ENCODE data around the gene ATF7IP2.

GRCh38 chr16:10388988-10389387 lies 3.1 kb downstream of the ATF7IP2 start:
- TF ChIP-seq EP300 (IDR thresholded peaks at IDR 0.05) (no peak), POLR2A (IDR thresholded peaks at IDR 0.05) (no peak), POLR2AphosphoS5 (IDR thresholded peaks at IDR 0.05) (no peak)
- TF ChIP-seq, protein P1, sequence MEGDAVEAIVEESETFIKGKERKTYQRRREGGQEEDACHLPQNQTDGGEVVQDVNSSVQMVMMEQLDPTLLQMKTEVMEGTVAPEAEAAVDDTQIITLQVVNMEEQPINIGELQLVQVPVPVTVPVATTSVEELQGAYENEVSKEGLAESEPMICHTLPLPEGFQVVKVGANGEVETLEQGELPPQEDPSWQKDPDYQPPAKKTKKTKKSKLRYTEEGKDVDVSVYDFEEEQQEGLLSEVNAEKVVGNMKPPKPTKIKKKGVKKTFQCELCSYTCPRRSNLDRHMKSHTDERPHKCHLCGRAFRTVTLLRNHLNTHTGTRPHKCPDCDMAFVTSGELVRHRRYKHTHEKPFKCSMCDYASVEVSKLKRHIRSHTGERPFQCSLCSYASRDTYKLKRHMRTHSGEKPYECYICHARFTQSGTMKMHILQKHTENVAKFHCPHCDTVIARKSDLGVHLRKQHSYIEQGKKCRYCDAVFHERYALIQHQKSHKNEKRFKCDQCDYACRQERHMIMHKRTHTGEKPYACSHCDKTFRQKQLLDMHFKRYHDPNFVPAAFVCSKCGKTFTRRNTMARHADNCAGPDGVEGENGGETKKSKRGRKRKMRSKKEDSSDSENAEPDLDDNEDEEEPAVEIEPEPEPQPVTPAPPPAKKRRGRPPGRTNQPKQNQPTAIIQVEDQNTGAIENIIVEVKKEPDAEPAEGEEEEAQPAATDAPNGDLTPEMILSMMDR (IDR thresholded peaks at IDR 0.05): no peak
